Karpas-422 (cell line): ENCODE data around the gene PIP4K2A. TPM values are rescaled to one million over a fixed set of nuclear protein-coding genes. Genes with fewer than 3 reads are reported as not detected.
"Not testable (repeated sequence)": the region's sequence is repeated elsewhere in the genome, so short reads cannot be mapped to it uniquely, and the experiment has no call there.

Experiments used
- DNase-seq: peaks from one replicate; pipeline ENCODE4 v3.0.0-alpha.2; 2015
- H2AFZ ChIP-seq: fragments of 200-600 bp; sonication (generic); 2 replicates; pipeline ENCODE4 v1.6.1; 2014; ENCODE audit warnings: antibody characterized with exemption, low read length, mixed read lengths
- H3K27ac ChIP-seq: fragments of 200-600 bp; sonication (generic); 2 replicates; pipeline ENCODE4 v1.5.1; 2014; ENCODE audit warnings: mild to moderate bottlenecking, low read length, moderate library complexity
- H3K27me3 ChIP-seq: fragments of 200-600 bp; sonication (generic); 2 replicates; pipeline ENCODE4 v1.6.1; 2014; ENCODE audit warnings: low read length, mixed read lengths
- H3K36me3 ChIP-seq: fragments of 200-600 bp; sonication (generic); 2 replicates; pipeline ENCODE4 v1.6.1; 2014; ENCODE audit warnings: low read length, mixed read lengths; ENCODE audit not compliant: insufficient read depth
- H3K4me1 ChIP-seq: fragments of 200-600 bp; sonication (generic); 2 replicates; pipeline ENCODE4 v1.6.1; 2014; ENCODE audit warnings: mild to moderate bottlenecking, low read length, mixed read lengths
- H3K4me2 ChIP-seq: fragments of 200-600 bp; sonication (generic); 2 replicates; pipeline ENCODE4 v1.6.1; 2014; ENCODE audit warnings: low read length, low read depth, mild to moderate bottlenecking; ENCODE audit not compliant: poor library complexity, severe bottlenecking
- H3K4me3 ChIP-seq: fragments of 200-600 bp; sonication (generic); 2 replicates; pipeline ENCODE4 v1.5.1; 2014; ENCODE audit warnings: mild to moderate bottlenecking, antibody characterized with exemption, low read length, mixed read lengths
- H3K79me2 ChIP-seq: fragments of 200-600 bp; sonication (generic); 2 replicates; pipeline ENCODE4 v1.6.1; 2014; ENCODE audit warnings: mild to moderate bottlenecking, low read length, mixed read lengths
- H3K9ac ChIP-seq: fragments of 200-600 bp; sonication (generic); 2 replicates; pipeline ENCODE4 v1.6.0; 2014; ENCODE audit warnings: low read length
- H3K9me2 ChIP-seq: fragments of 200-600 bp; sonication (generic), shearing (Covaris generic); replicated peaks from 2 replicates; pipeline ENCODE4 v1.6.0; 2014; ENCODE audit warnings: mild to moderate bottlenecking, low read length, moderate library complexity; ENCODE audit not compliant: insufficient read depth
- H3K9me3 ChIP-seq: fragments of 300-700, 200-600 bp; sonication (generic); 2 replicates; pipeline ENCODE4 v1.6.1; 2014; ENCODE audit warnings: low read length, mixed read lengths
- H4K20me1 ChIP-seq: fragments of 200-600 bp; sonication (generic); 2 replicates; pipeline ENCODE4 v1.6.1; 2014; ENCODE audit warnings: mild to moderate bottlenecking, antibody characterized with exemption, low read length, low read depth; ENCODE audit not compliant: insufficient read depth
- total RNA-seq: library from RNA; depleted of rRNA; stranded (reverse); fragments of >200 nt; shearing (Covaris generic); gene quantifications from 2 replicates; pipeline ENCODE4 v1.2.3, GENCODE V29; 2014; ENCODE audit warnings: low replicate concordance

The PIP4K2A gene
- total RNA-seq, 1 experiment from 2014 or later: 32.6 TPM

DNA sequence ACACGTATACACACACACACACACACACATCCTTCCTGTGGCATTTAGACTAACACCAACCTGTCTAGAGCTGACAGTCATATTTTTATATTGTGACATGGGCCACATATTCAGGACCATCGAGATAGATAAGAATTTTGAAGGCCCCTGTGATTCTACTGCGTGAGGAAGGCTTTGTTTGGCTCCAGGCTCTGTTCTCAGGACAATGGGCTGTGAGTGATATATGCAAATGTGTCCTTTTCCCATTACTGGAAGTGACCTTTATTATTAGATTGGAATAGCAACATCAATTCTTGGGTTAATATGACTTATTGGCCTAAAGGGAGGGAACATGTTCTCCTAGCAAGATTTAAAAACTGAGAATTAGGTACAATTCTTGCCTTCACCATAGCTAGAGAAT lies 213.0 kb downstream of the PIP4K2A start:
- H3K4me2 ChIP-seq: no peak overlapping the region
- no peaks in the 10 kb centered on the region for H3K9me2 ChIP-seq
- no peaks in the 10 kb centered on the region for H3K9me3 ChIP-seq
- no peaks in the 10 kb centered on the region for H3K36me3 ChIP-seq
- no peak overlapping the region for H2AFZ ChIP-seq
- no peaks in the 10 kb centered on the region for H3K79me2 ChIP-seq
- no peak overlapping the region for H3K4me3 ChIP-seq
- no peak overlapping the region for H3K27ac ChIP-seq
- H3K4me1 ChIP-seq: no peaks in the 10 kb centered on the region
- DNase-seq: no peak
- no peaks in the 10 kb centered on the region for H3K27me3 ChIP-seq
- no peaks in the 10 kb centered on the region for H4K20me1 ChIP-seq
- H3K9ac ChIP-seq: no peak overlapping the region

DNA sequence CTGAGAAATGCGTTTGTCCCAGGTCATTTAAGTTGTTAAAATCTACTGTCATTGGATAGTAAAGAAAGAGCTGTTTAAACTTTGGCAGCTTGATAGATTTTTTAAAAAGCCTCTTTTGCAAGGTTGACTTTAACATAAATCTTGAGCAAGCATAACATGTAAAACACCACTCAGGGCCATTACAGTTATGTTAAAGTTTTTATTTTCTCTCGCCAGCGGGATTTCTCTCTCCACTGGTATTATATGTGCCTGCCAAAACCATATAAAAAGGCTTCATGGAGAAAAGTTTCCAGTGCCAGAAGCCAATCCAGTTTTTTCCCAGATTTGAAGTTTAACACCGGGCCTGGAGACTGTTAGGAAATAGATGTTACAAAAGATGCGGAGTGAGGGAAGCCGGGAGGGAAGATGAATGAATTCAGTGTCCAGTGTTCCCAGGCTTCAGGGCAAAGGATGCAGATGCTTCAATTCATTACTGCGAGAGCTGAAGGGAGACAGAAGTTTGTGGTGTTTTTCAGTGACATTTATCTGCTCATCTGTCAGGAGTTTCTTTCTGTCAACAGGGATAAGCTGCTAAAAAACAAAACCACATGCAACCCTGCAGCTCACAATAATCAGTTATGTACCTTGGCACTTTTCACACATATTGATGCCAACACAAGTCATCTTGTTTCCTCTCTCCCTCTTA lies 213.6 kb downstream of the PIP4K2A start:
- no peak overlapping the region for H3K4me2 ChIP-seq
- no peaks in the 10 kb centered on the region for H3K9me3 ChIP-seq
- H3K36me3 ChIP-seq: no peaks in the 10 kb centered on the region
- no peaks in the 10 kb centered on the region for H3K79me2 ChIP-seq
- no peak overlapping the region for H3K4me3 ChIP-seq
- no peaks in the 10 kb centered on the region for H3K4me1 ChIP-seq
- DNase-seq: no peak
- H3K27ac ChIP-seq: no peak overlapping the region
- H3K9ac ChIP-seq: no peak overlapping the region
- no peak overlapping the region for H2AFZ ChIP-seq
- H3K27me3 ChIP-seq: no peaks in the 10 kb centered on the region
- H4K20me1 ChIP-seq: no peaks in the 10 kb centered on the region
- no peaks in the 10 kb centered on the region for H3K9me2 ChIP-seq

DNA sequence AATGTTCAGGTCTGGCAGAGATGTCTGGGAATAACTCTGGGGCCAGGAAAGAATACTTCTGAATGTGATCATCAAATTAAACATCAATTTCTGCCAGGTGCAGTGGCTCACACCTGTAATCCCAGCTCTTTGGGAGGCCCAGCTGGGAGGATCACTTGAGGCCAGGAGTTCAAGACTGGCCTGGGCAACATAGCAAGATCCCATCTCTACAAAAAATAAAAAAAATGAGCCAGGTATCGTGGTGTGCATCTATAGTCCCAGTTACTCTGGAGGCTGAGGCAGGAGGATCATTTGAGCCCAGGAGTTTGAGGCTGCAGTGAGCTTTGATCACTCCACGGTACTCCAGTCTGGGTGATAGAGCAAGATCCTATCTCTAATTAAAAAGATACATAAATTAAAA lies 214.4 kb downstream of the PIP4K2A start:
- H3K27me3 ChIP-seq, H3K79me2 ChIP-seq, H3K4me2 ChIP-seq, H3K4me1 ChIP-seq, DNase-seq, H3K36me3 ChIP-seq, H3K9me2 ChIP-seq, H3K9ac ChIP-seq, H2AFZ ChIP-seq, H4K20me1 ChIP-seq, H3K27ac ChIP-seq, H3K9me3 ChIP-seq, H3K4me3 ChIP-seq: not testable (repeated sequence)

DNA sequence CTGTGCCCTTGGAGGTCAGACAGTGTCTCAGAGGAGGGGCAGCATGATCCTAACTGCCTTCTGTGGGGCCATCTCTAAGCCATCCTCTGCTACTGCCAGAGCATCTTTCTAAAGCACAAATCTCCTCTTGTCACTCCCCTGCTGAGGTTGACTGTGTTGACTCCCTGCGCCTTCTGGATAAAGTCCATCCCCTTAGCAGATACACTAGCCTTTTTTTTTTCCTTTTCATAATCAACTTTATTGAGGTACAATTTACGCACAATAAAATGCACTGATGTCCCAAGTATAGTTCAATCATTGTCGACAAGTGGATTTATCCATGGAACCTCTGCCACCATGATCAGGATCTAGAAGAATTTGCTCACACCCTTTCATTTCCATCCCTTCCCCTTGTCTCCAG lies 219.0 kb downstream of the PIP4K2A start:
- no peaks in the 10 kb centered on the region for H3K27me3 ChIP-seq
- no peak for DNase-seq
- no peaks in the 10 kb centered on the region for H3K9me3 ChIP-seq
- no peak overlapping the region for H3K4me2 ChIP-seq
- no peaks in the 10 kb centered on the region for H3K4me1 ChIP-seq
- H3K4me3 ChIP-seq: no peak overlapping the region
- H3K9me2 ChIP-seq: no peaks in the 10 kb centered on the region; the same call in 1 of the 2 replicates
- H4K20me1 ChIP-seq: no peaks in the 10 kb centered on the region
- H3K36me3 ChIP-seq: no peaks in the 10 kb centered on the region
- H2AFZ ChIP-seq: no peak overlapping the region
- no peak overlapping the region for H3K9ac ChIP-seq
- no peak overlapping the region for H3K27ac ChIP-seq
- no peaks in the 10 kb centered on the region for H3K79me2 ChIP-seq

DNA sequence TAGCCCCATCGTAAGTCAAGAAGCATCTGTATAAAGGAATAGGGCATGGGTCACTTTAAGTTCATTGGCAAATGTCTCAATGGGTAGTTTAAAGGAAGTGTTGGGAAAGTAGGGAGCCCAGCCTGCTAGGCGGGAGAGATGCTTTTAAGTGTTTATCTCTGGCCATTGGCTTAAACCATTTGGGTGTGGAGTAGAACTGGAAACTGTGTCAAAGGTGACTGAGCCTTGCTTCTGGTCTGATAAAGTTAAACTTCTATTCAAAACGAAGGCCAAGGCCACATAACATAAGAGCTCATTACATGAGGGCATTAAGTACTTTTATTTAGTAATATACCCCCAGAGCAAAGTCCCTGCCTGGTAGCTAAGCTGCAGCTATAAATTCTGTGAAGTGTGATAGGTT lies 220.4 kb downstream of the PIP4K2A start:
- H2AFZ ChIP-seq: no peak overlapping the region
- no peaks in the 10 kb centered on the region for H3K79me2 ChIP-seq
- no peaks in the 10 kb centered on the region for H3K4me1 ChIP-seq
- H3K27me3 ChIP-seq: no peaks in the 10 kb centered on the region
- no peaks in the 10 kb centered on the region; the same call in 1 of the 2 replicates for H3K9me2 ChIP-seq
- no peaks in the 10 kb centered on the region for H3K36me3 ChIP-seq
- H3K27ac ChIP-seq: no peak overlapping the region
- no peaks in the 10 kb centered on the region for H3K9me3 ChIP-seq
- no peak for DNase-seq
- no peaks in the 10 kb centered on the region for H4K20me1 ChIP-seq
- no peak overlapping the region for H3K4me2 ChIP-seq
- H3K4me3 ChIP-seq: no peak overlapping the region
- H3K9ac ChIP-seq: no peak overlapping the region

DNA sequence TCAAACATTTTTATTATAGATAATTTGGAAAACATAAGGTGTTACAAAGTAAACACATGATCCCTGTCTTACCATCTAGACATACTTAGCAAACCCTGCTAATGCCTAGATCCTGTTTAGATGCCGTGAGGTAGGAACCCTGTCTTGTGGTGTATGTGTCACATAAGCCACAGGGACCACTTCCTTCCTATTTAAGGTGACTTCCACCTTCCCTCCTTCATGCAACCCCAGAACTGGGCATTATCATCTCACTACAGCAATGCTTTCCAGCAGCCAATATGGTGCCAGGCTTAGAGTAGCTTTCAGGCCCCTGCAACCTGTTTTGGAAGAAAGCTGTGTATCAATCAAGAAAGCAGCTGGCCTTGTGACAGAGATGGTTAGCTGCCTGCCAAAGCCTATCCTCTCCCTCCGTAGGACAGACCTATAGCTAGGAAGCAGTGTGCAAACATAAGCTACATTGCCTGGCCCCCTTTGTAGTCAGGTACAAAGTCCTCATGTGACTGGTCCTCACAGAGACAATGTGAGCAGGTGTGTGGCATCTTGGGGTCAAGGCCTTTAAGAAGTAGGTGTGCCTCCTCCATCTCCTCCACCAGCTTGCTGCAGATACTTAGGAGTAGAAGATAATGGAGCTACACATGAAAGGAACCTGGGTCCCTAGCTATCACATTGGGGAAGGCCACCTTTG lies 222.3 kb downstream of the PIP4K2A start:
- H3K4me2 ChIP-seq: no peak overlapping the region
- no peaks in the 10 kb centered on the region for H4K20me1 ChIP-seq
- H2AFZ ChIP-seq: no peak overlapping the region
- H3K27me3 ChIP-seq: no peaks in the 10 kb centered on the region
- no peaks in the 10 kb centered on the region for H3K36me3 ChIP-seq
- no peak overlapping the region for H3K9ac ChIP-seq
- no peak overlapping the region for H3K27ac ChIP-seq
- DNase-seq: no peak
- H3K9me2 ChIP-seq: no peaks in the 10 kb centered on the region; the same call in 1 of the 2 replicates
- H3K9me3 ChIP-seq: no peaks in the 10 kb centered on the region
- H3K4me3 ChIP-seq: no peak overlapping the region
- no peaks in the 10 kb centered on the region for H3K79me2 ChIP-seq
- no peaks in the 10 kb centered on the region for H3K4me1 ChIP-seq

DNA sequence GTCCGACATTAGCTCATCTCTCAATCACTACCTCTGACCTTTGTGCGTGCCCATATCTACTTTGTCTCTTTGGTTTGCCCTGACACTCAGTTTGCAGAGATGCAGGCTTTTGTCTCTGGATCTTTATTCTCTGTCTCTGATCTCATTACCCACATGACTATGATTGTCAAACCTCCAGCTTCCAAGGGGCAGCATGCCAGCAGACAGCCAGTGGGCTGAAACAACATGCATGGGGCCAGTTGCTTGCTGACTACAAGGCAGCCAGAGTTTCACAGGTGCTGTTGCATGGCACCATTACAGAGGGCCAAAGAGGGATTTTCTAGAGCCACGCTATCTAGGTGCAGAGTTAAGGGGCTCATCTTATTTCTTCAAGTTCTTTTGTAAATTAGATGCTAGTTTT lies 222.9 kb downstream of the PIP4K2A start:
- Histone ChIP-seq H3K9ac (no peak overlapping the region), H3K4me2 (no peak overlapping the region), H2AFZ (no peak overlapping the region), H3K9me3 (no peaks in the 10 kb centered on the region), H3K27ac (no peak overlapping the region), H3K9me2 (no peaks in the 10 kb centered on the region; the same call in 1 of the 2 replicates), H3K27me3 (no peaks in the 10 kb centered on the region), H4K20me1 (no peaks in the 10 kb centered on the region), H3K79me2 (no peaks in the 10 kb centered on the region), H3K4me1 (no peaks in the 10 kb centered on the region), H3K36me3 (no peaks in the 10 kb centered on the region), H3K4me3 (no peak overlapping the region)
- no peak for DNase-seq

DNA sequence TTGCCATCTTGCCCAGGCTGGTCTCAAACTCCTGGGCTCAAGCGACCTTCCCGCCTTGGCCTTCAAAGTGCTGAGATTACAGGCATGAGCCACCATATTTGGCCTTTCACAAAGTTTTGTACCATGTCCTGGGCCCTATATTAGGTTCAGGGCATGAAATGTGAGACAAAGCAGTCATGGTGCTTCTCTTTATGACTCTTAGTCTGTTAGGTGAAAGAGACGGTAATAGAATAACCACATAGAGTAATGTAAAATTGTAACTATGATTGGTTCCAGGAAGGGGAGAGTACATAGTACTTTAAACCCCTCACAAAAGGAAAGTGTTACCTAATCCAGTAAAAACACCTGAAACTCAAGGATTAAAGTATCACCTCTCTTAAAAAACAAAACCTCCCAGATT lies 224.4 kb downstream of the PIP4K2A start:
- no peak overlapping the region for H3K4me2 ChIP-seq
- no peaks in the 10 kb centered on the region; the same call in 1 of the 2 replicates for H3K9me2 ChIP-seq
- no peaks in the 10 kb centered on the region for H3K9me3 ChIP-seq
- H3K27me3 ChIP-seq: no peaks in the 10 kb centered on the region
- H3K9ac ChIP-seq: no peak overlapping the region
- H3K79me2 ChIP-seq: no peaks in the 10 kb centered on the region
- H3K4me1 ChIP-seq: no peaks in the 10 kb centered on the region
- no peak overlapping the region for H3K4me3 ChIP-seq
- no peaks in the 10 kb centered on the region for H3K36me3 ChIP-seq
- no peak for DNase-seq
- no peak overlapping the region for H2AFZ ChIP-seq
- H3K27ac ChIP-seq: no peak overlapping the region
- no peaks in the 10 kb centered on the region for H4K20me1 ChIP-seq
